Activated CD4-positive, alpha-beta T cell treated with anti-CD3 and anti-CD28 coated beads for 36 hours (primary cell): ENCODE results near the gene BARHL1. TPM values are rescaled to one million over a fixed set of nuclear protein-coding genes. Genes with fewer than 3 reads are reported as not detected.

Experiments
- ATAC-seq: fragments of 200-7000 bp; cut with Tn5 transposase; one replicate; pipeline ENCODE4 v1.10.0; 2021; ENCODE audit warnings: mild to moderate bottlenecking, moderate library complexity
- CTCF ChIA-PET: fragments of 350-600 bp; sonication (Branson Sonifier 250); formaldehyde crosslinking; loops from one replicate; lab custom pipeline; 2021; ENCODE audit warnings: antibody characterized with exemption; lab: Charles Lee
- POLR2A ChIA-PET: fragments of 350-600 bp; sonication (Branson Sonifier 250); formaldehyde crosslinking; loops from one replicate; lab custom pipeline; 2021; ENCODE audit warnings: antibody characterized with exemption, inconsistent platforms; lab: Charles Lee
- DNase-seq: peaks from one replicate; pipeline ENCODE4 v3.0.0-alpha.2; 2020
- H3K27ac Mint-ChIP-seq: one replicate; pipeline ENCODE4 v1.8.0; 2021; ENCODE audit warnings: mixed read lengths
- H3K27me3 Mint-ChIP-seq: one replicate; pipeline ENCODE4 v1.8.0; 2021; ENCODE audit warnings: mixed read lengths
- H3K36me3 Mint-ChIP-seq: one replicate; pipeline ENCODE4 v1.8.0; 2021; ENCODE audit warnings: low read depth, mixed read lengths
- H3K4me1 Mint-ChIP-seq: one replicate; pipeline ENCODE4 v1.8.0; 2021; ENCODE audit warnings: mixed read lengths
- H3K4me3 Mint-ChIP-seq: one replicate; pipeline ENCODE4 v1.8.0; 2021; ENCODE audit warnings: mild to moderate bottlenecking, moderate library complexity, mixed read lengths
- H3K9me3 Mint-ChIP-seq: one replicate; pipeline ENCODE4 v1.8.0; 2021; ENCODE audit warnings: low read depth, mixed read lengths
- intact Hi-C, 2 experiments: fragments of 100-400 bp; cut with DNase I in 1 of 2; cut with micrococcal nuclease in 1 of 2; formaldehyde crosslinking; loops; one replicate each; pipeline versions ENCODE4 v1.14.2 to v1.15.1; 2022 to 2024; cut with DNase I, micrococcal nuclease
- total RNA-seq, 2 experiments: library from RNA; stranded (reverse); gene quantifications; one replicate each; pipeline ENCODE4 v1.2.3, GENCODE V29; 2021

The BARHL1 gene
- total RNA-seq, 2 experiments from 2014 or later: not detected

GRCh38 chr9:132546148-132547051, 36.0 kb upstream of the BARHL1 start:
- Mint-ChIP-seq H3K36me3 (no peaks in the 10 kb centered on the region), H3K27me3 (peaks cover 8% of the 10 kb centered on the region), H3K9me3 (no peaks in the 10 kb centered on the region), H3K27ac (no peak overlapping the region), H3K4me1 (no peaks in the 10 kb centered on the region), H3K4me3 (no peak overlapping the region)
- CTCF ChIA-PET: interaction anchor here (0.6 to 0.7 kb wide), 3 partner anchors 14 to 771 kb away, joined by 3 to 5 read pairs (median 3); no protein-coding TSS in a partner anchor
- intact Hi-C loops: no loop called here
- POLR2A ChIA-PET: interaction anchor here (0.5 kb wide), 1 partner anchor 571 kb away, joined by 3 read pairs; no protein-coding TSS in a partner anchor
- ATAC-seq (no peak), DNase-seq (no peak)

GRCh38 chr9:132547052-132547431, 35.4 kb upstream of the BARHL1 start:
- Mint-ChIP-seq H3K4me3 (no peak overlapping the region), H3K27ac (no peak overlapping the region)

GRCh38 chr9:132547436-132547835, 35.0 kb upstream of the BARHL1 start:
- CTCF ChIA-PET: interaction anchor here (0.6 kb wide), 1 partner anchor 772 kb away, joined by 5 read pairs; no protein-coding TSS in a partner anchor
- H3K4me3 Mint-ChIP-seq: no peak overlapping the region
- H3K9me3 Mint-ChIP-seq: no peaks in the 10 kb centered on the region
- no peak for ATAC-seq
- H3K27ac Mint-ChIP-seq: no peak overlapping the region
- peaks cover 8% of the 10 kb centered on the region for H3K27me3 Mint-ChIP-seq
- no peaks in the 10 kb centered on the region for H3K36me3 Mint-ChIP-seq
- intact Hi-C loops: no loop called here
- no peak for DNase-seq
- POLR2A ChIA-PET: no interaction called here
- H3K4me1 Mint-ChIP-seq: no peaks in the 10 kb centered on the region

More at GRCh38 chr9:132547052-132547431, 35.4 kb upstream of the BARHL1 start:
- CTCF ChIA-PET: interaction anchor here (0.6 kb wide), 2 partner anchors 14 to 772 kb away, joined by 3 to 5 read pairs; no protein-coding TSS in a partner anchor
- H3K27me3 Mint-ChIP-seq: peaks cover 8% of the 10 kb centered on the region
- H3K4me1 Mint-ChIP-seq: no peaks in the 10 kb centered on the region
- ATAC-seq (no peak), DNase-seq (no peak)
- intact Hi-C loops: no loop called here
- no peaks in the 10 kb centered on the region for H3K36me3 Mint-ChIP-seq
- no peaks in the 10 kb centered on the region for H3K9me3 Mint-ChIP-seq
- POLR2A ChIA-PET: no interaction called here

GRCh38 chr9:132547976-132548730, 34.3 kb upstream of the BARHL1 start:
- ChIA-PET CTCF (interaction anchor here (1.2 kb wide), 1 partner anchor 41 kb away, joined by 3 read pairs; no protein-coding TSS in a partner anchor), POLR2A (interaction anchor here (0.6 kb wide), 1 partner anchor 32 kb away, joined by 3 read pairs; no protein-coding TSS in a partner anchor)
- Mint-ChIP-seq H3K9me3 (no peaks in the 10 kb centered on the region), H3K4me3 (no peak overlapping the region), H3K27me3 (peaks cover 8% of the 10 kb centered on the region), H3K4me1 (no peaks in the 10 kb centered on the region), H3K27ac (no peak overlapping the region), H3K36me3 (no peaks in the 10 kb centered on the region)
- ATAC-seq: no peak
- intact Hi-C loops: no loop called here
- no peak for DNase-seq

GRCh38 chr9:132548751-132549640, 33.4 kb upstream of the BARHL1 start:
- no peaks in the 10 kb centered on the region for H3K4me1 Mint-ChIP-seq
- ChIA-PET POLR2A (interaction anchor here (0.6 kb wide), 1 partner anchor 32 kb away, joined by 3 read pairs; no protein-coding TSS in a partner anchor), CTCF (interaction anchor here (1.2 kb wide), 1 partner anchor 42 kb away, joined by 3 read pairs; no protein-coding TSS in a partner anchor)
- intact Hi-C loops: no loop called here
- H3K36me3 Mint-ChIP-seq: no peaks in the 10 kb centered on the region
- ATAC-seq: no peak
- H3K4me3 Mint-ChIP-seq: no peak overlapping the region
- H3K27me3 Mint-ChIP-seq: peaks cover 8% of the 10 kb centered on the region
- no peaks in the 10 kb centered on the region for H3K9me3 Mint-ChIP-seq
- DNase-seq: no peak
- no peak overlapping the region for H3K27ac Mint-ChIP-seq

GRCh38 chr9:132551556-132551955, 30.9 kb upstream of the BARHL1 start:
- DNase-seq: no peak
- Mint-ChIP-seq H3K4me1 (no peaks in the 10 kb centered on the region), H3K27me3 (peaks cover 10% of the 10 kb centered on the region), H3K36me3 (no peaks in the 10 kb centered on the region), H3K4me3 (no peak overlapping the region), H3K27ac (no peak overlapping the region), H3K9me3 (no peaks in the 10 kb centered on the region)
- ChIA-PET POLR2A (no interaction called here), CTCF (no interaction called here)
- ATAC-seq: no peak
- intact Hi-C loops: no loop called here

- no peaks in the 10 kb centered on the region for H3K9me3 Mint-ChIP-seq
- H3K4me3 Mint-ChIP-seq: no peak overlapping the region
- H3K4me1 Mint-ChIP-seq: no peaks in the 10 kb centered on the region
- intact Hi-C loops: no loop called here
- ATAC-seq (no peak), DNase-seq (no peak)
- H3K27me3 Mint-ChIP-seq: peaks cover 10% of the 10 kb centered on the region
- no peaks in the 10 kb centered on the region for H3K36me3 Mint-ChIP-seq
- POLR2A ChIA-PET: no interaction called here
- CTCF ChIA-PET: no interaction called here
- H3K27ac Mint-ChIP-seq: no peak overlapping the region
Measured at GRCh38 chr9:132552041-132552440, 30.4 kb upstream of the BARHL1 start.

GRCh38 chr9:132554755-132555154, 27.7 kb upstream of the BARHL1 start:
- no peak for ATAC-seq
- POLR2A ChIA-PET: no interaction called here
- no peak for DNase-seq
- no peaks in the 10 kb centered on the region for H3K4me1 Mint-ChIP-seq
- H3K4me3 Mint-ChIP-seq: no peak overlapping the region
- peaks cover 14% of the 10 kb centered on the region for H3K27me3 Mint-ChIP-seq
- CTCF ChIA-PET: no interaction called here
- H3K9me3 Mint-ChIP-seq: no peaks in the 10 kb centered on the region
- no peaks in the 10 kb centered on the region for H3K36me3 Mint-ChIP-seq
- intact Hi-C loops: loop anchor here in 1 of 2 experiments (5.0 kb wide), 1 partner anchor 603 kb away; no protein-coding TSS in a partner anchor
- no peak overlapping the region for H3K27ac Mint-ChIP-seq

GRCh38 chr9:132555528-132555927, 26.9 kb upstream of the BARHL1 start:
- H3K9me3 Mint-ChIP-seq: no peaks in the 10 kb centered on the region
- ATAC-seq (no peak), DNase-seq (no peak)
- ChIA-PET POLR2A (no interaction called here), CTCF (no interaction called here)
- H3K4me1 Mint-ChIP-seq: no peaks in the 10 kb centered on the region
- H3K27ac Mint-ChIP-seq: no peak overlapping the region
- H3K4me3 Mint-ChIP-seq: no peak overlapping the region
- H3K36me3 Mint-ChIP-seq: no peaks in the 10 kb centered on the region
- H3K27me3 Mint-ChIP-seq: peaks cover 17% of the 10 kb centered on the region
- intact Hi-C loops: loop anchor here in 1 of 2 experiments (5.0 kb wide), 1 partner anchor 602 kb away; no protein-coding TSS in a partner anchor

- DNase-seq (no peak), ATAC-seq (no peak)
- Mint-ChIP-seq H3K27ac (no peak overlapping the region), H3K9me3 (no peaks in the 10 kb centered on the region), H3K36me3 (no peaks in the 10 kb centered on the region), H3K4me1 (no peaks in the 10 kb centered on the region), H3K27me3 (peaks cover 20% of the 10 kb centered on the region), H3K4me3 (no peak overlapping the region)
- intact Hi-C loops: loop anchor here in 1 of 2 experiments (5.0 kb wide), 1 partner anchor 601 kb away; no protein-coding TSS in a partner anchor
- CTCF ChIA-PET: no interaction called here
- POLR2A ChIA-PET: no interaction called here
Measured at GRCh38 chr9:132556235-132556634, 26.2 kb upstream of the BARHL1 start.
